HEK293 (cell line): ENCODE data around the gene VTN.
A peak's percentile ranks its signal among the peaks of the same experiment; 100 is the strongest.

ENCODE experiments used
- CTCF ChIA-PET: fragments of 350-600 bp; formaldehyde crosslinking; extraction: SDS; loops from one replicate; lab custom pipeline; 2021; ENCODE audit warnings: antibody characterized with exemption; lab: Yijun Ruan, JAX
- POLR2A ChIA-PET: fragments of 300-600 bp; formaldehyde crosslinking; extraction: SDS; loops from one replicate; lab custom pipeline; 2020; ENCODE audit warnings: antibody characterized with exemption, inconsistent platforms; lab: Yijun Ruan, JAX
- H3K27ac ChIP-seq: fragments of 200-500 bp; sonication (Bioruptor generic); 2 replicates; pipeline ENCODE4 v1.5.1; 2014; ENCODE audit warnings: low read depth, low read length, control low read depth, inconsistent platforms; ENCODE audit errors: extremely low read depth
- H3K36me3 ChIP-seq, 2 experiments: fragments of 200-500 bp in 1 of 2; sonication (Bioruptor generic) in 1 of 2; 1 replicate in 1 of 2; 2 replicates in 1 of 2; pipeline ENCODE4 v1.5.1; 2014 to 2017; ENCODE audit warnings: inconsistent platforms in 2 of 2, low read length in 2 of 2; ENCODE audit not compliant: control insufficient read depth in 2 of 2, insufficient read depth in 1 of 2
- H3K4me1 ChIP-seq: fragments of 200-500 bp; sonication (Bioruptor generic); 2 replicates; pipeline ENCODE4 v1.5.1; 2014; ENCODE audit warnings: mild to moderate bottlenecking, low read length, inconsistent platforms; ENCODE audit not compliant: control insufficient read depth, insufficient read depth
- H3K4me3 ChIP-seq: 2 replicates; pipeline ENCODE4 v1.5.1; 2011; ENCODE audit warnings: low read depth, mild to moderate bottlenecking, control low read depth, low read length, moderate library complexity
- H3K9me3 ChIP-seq: fragments of 200-500 bp; sonication (Bioruptor generic); 2 replicates; pipeline ENCODE4 v1.5.1; 2014; ENCODE audit warnings: low read depth, low read length, inconsistent platforms; ENCODE audit not compliant: control insufficient read depth, insufficient read depth
- BCL11A ChIP-seq: fragments of 450-650 bp; formaldehyde crosslinking; IDR thresholded peaks from 2 replicates; pipeline ENCODE4 v1.5.1; 2016; ENCODE audit warnings: low read depth, missing biosample characterization, missing genetic modification characterization
- BCL11B ChIP-seq: fragments of 450-650 bp; formaldehyde crosslinking; IDR thresholded peaks from 2 replicates; pipeline ENCODE4 v1.5.1; 2016; ENCODE audit warnings: low read depth, missing biosample characterization, missing genetic modification characterization
- FEZF1 ChIP-seq: fragments of 450-650 bp; formaldehyde crosslinking; IDR thresholded peaks from 2 replicates; pipeline ENCODE4 v1.5.1; 2016; ENCODE audit warnings: missing biosample characterization, missing genetic modification characterization
- IKZF3 ChIP-seq: fragments of 450-650 bp; IDR thresholded peaks from 2 replicates; pipeline ENCODE4 v1.5.0; 2018; ENCODE audit warnings: missing biosample characterization, mild to moderate bottlenecking, missing genetic modification characterization, moderate library complexity
- KLF1 ChIP-seq: fragments of 450-650 bp; formaldehyde crosslinking; IDR thresholded peaks from 2 replicates; pipeline ENCODE4 v1.5.1; 2016; ENCODE audit warnings: missing biosample characterization, missing genetic modification characterization
- KLF7 ChIP-seq: fragments of 450-650 bp; formaldehyde crosslinking; IDR thresholded peaks from 2 replicates; pipeline ENCODE4 v1.5.1; 2016; ENCODE audit warnings: missing biosample characterization, missing genetic modification characterization, borderline replicate concordance
- PRDM1 ChIP-seq: fragments of 450-650 bp; formaldehyde crosslinking; IDR thresholded peaks from 2 replicates; pipeline ENCODE4; 2016; ENCODE audit warnings: missing biosample characterization, missing genetic modification characterization
- SP7 ChIP-seq: fragments of 450-650 bp; formaldehyde crosslinking; IDR thresholded peaks from 2 replicates; pipeline ENCODE4 v1.5.1; 2016; ENCODE audit warnings: missing biosample characterization, missing genetic modification characterization
- TCF7L2 ChIP-seq: IDR thresholded peaks from 2 replicates; pipeline ENCODE4 v1.6.1; 2011; ENCODE audit warnings: low read depth, mild to moderate bottlenecking, inconsistent platforms, low read length, moderate library complexity, borderline replicate concordance
- WT1 ChIP-seq: fragments of 450-650 bp; formaldehyde crosslinking; IDR thresholded peaks from 2 replicates; pipeline ENCODE4 v1.5.1; 2016; ENCODE audit warnings: missing biosample characterization, missing genetic modification characterization
- YY1 ChIP-seq: fragments of 450-650 bp; formaldehyde crosslinking; IDR thresholded peaks from 2 replicates; pipeline ENCODE4 v1.5.1; 2018; ENCODE audit warnings: missing biosample characterization, missing genetic modification characterization
- ZFP37 ChIP-seq: fragments of 450-650 bp; formaldehyde crosslinking; IDR thresholded peaks from 2 replicates; pipeline ENCODE4 v1.5.1; 2016; ENCODE audit warnings: missing biosample characterization, missing genetic modification characterization
- ZNF132 ChIP-seq: fragments of 450-650 bp; formaldehyde crosslinking; IDR thresholded peaks from 2 replicates; pipeline ENCODE4 v1.5.1; 2017; ENCODE audit warnings: missing biosample characterization, missing genetic modification characterization, borderline replicate concordance
- ZNF140 ChIP-seq: fragments of 450-650 bp; formaldehyde crosslinking; IDR thresholded peaks from 2 replicates; pipeline ENCODE4 v1.5.1; 2016; ENCODE audit warnings: missing biosample characterization, missing genetic modification characterization
- ZNF221 ChIP-seq: fragments of 450-650 bp; formaldehyde crosslinking; IDR thresholded peaks from 2 replicates; pipeline ENCODE4 v1.5.1; 2017; ENCODE audit warnings: missing biosample characterization, missing genetic modification characterization, borderline replicate concordance
- ZNF426 ChIP-seq: fragments of 450-650 bp; formaldehyde crosslinking; IDR thresholded peaks from 2 replicates; pipeline ENCODE4 v1.5.1; 2017; ENCODE audit warnings: missing biosample characterization, missing genetic modification characterization, mild to moderate bottlenecking, inconsistent platforms, moderate library complexity
- ZNF521 ChIP-seq: fragments of 450-650 bp; formaldehyde crosslinking; IDR thresholded peaks from 2 replicates; pipeline ENCODE4 v1.5.1; 2017; ENCODE audit warnings: missing biosample characterization, mild to moderate bottlenecking, missing genetic modification characterization
- ZNF555 ChIP-seq: fragments of 450-650 bp; formaldehyde crosslinking; conservative IDR thresholded peaks from 2 replicates; pipeline ENCODE4 v1.5.1; 2017; ENCODE audit warnings: missing biosample characterization, mild to moderate bottlenecking, missing genetic modification characterization, inconsistent platforms
- ZNF623 ChIP-seq: fragments of 450-650 bp; formaldehyde crosslinking; IDR thresholded peaks from 2 replicates; pipeline ENCODE4 v1.5.1; 2016; ENCODE audit warnings: missing biosample characterization, missing genetic modification characterization
- ZNF629 ChIP-seq: fragments of 450-650 bp; formaldehyde crosslinking; IDR thresholded peaks from 2 replicates; pipeline ENCODE4 v1.5.1; 2017; ENCODE audit warnings: missing biosample characterization, missing genetic modification characterization
- TF ChIP-seq, protein P1 (sequence below): sonication (generic); formaldehyde crosslinking; IDR thresholded peaks from 2 replicates; pipeline ENCODE4 v1.8.1; 2022; ENCODE audit warnings: mild to moderate bottlenecking, moderate library complexity, missing genetic modification reagents
- TF ChIP-seq, protein P2 (sequence below): fragments of 450-650 bp; formaldehyde crosslinking; IDR thresholded peaks from 2 replicates; pipeline ENCODE4 v1.5.1; 2016; ENCODE audit warnings: missing biosample characterization, missing genetic modification characterization, borderline replicate concordance
- TF ChIP-seq, protein P3 (sequence below): fragments of 450-650 bp; formaldehyde crosslinking; conservative IDR thresholded peaks from 2 replicates; pipeline ENCODE4 v1.5.1; 2016; ENCODE audit warnings: low read depth, missing biosample characterization, missing genetic modification characterization

VTN gene

DNA sequence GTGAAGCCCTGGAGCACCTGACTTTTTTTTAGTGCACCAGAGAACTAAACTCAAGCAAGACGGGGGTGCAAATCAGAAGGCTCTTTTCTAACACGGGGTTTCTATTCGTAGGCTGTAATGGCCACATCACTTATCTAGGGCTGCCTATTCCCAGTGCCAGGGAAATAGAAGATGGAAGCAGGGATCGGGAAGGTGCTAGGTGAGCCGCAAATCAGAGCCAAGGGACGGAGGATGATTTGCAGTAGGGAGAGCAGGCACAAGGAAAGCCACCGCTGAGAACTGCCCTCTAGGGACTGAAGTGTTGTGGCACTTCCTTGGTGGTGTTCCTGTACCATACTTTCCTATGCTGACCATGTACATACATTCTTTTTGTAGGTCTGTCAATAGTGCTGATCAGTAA is 43.7 kb upstream of the VTN start (continued):
- TF ChIP-seq, protein P1, sequence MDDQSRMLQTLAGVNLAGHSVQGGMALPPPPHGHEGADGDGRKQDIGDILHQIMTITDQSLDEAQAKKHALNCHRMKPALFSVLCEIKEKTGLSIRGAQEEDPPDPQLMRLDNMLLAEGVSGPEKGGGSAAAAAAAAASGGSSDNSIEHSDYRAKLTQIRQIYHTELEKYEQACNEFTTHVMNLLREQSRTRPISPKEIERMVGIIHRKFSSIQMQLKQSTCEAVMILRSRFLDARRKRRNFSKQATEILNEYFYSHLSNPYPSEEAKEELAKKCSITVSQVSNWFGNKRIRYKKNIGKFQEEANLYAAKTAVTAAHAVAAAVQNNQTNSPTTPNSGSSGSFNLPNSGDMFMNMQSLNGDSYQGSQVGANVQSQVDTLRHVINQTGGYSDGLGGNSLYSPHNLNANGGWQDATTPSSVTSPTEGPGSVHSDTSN (CRISPR knock-in tag): no peak
- no peak for TF ChIP-seq BCL11A (tag by site-specific recombination)
- no peak for TF ChIP-seq ZNF426 (tag by site-specific recombination)
- TF ChIP-seq FEZF1: no peak
- TF ChIP-seq YY1 (tag by site-specific recombination): no peak
- no peak for TF ChIP-seq SP7 (tag by site-specific recombination)
- no peak for TF ChIP-seq KLF7 (tag by site-specific recombination)
- TF ChIP-seq, protein P2, sequence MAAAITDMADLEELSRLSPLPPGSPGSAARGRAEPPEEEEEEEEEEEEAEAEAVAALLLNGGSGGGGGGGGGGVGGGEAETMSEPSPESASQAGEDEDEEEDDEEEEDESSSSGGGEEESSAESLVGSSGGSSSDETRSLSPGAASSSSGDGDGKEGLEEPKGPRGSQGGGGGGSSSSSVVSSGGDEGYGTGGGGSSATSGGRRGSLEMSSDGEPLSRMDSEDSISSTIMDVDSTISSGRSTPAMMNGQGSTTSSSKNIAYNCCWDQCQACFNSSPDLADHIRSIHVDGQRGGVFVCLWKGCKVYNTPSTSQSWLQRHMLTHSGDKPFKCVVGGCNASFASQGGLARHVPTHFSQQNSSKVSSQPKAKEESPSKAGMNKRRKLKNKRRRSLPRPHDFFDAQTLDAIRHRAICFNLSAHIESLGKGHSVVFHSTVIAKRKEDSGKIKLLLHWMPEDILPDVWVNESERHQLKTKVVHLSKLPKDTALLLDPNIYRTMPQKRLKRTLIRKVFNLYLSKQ (tag by site-specific recombination): no peak
- TF ChIP-seq, protein P3, sequence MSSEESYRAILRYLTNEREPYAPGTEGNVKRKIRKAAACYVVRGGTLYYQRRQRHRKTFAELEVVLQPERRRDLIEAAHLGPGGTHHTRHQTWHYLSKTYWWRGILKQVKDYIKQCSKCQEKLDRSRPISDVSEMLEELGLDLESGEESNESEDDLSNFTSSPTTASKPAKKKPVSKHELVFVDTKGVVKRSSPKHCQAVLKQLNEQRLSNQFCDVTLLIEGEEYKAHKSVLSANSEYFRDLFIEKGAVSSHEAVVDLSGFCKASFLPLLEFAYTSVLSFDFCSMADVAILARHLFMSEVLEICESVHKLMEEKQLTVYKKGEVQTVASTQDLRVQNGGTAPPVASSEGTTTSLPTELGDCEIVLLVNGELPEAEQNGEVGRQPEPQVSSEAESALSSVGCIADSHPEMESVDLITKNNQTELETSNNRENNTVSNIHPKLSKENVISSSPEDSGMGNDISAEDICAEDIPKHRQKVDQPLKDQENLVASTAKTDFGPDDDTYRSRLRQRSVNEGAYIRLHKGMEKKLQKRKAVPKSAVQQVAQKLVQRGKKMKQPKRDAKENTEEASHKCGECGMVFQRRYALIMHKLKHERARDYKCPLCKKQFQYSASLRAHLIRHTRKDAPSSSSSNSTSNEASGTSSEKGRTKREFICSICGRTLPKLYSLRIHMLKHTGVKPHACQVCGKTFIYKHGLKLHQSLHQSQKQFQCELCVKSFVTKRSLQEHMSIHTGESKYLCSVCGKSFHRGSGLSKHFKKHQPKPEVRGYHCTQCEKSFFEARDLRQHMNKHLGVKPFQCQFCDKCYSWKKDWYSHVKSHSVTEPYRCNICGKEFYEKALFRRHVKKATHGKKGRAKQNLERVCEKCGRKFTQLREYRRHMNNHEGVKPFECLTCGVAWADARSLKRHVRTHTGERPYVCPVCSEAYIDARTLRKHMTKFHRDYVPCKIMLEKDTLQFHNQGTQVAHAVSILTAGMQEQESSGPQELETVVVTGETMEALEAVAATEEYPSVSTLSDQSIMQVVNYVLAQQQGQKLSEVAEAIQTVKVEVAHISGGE (tag by site-specific recombination): no peak
- TF ChIP-seq, all 188 proteins: peak for 0

DNA sequence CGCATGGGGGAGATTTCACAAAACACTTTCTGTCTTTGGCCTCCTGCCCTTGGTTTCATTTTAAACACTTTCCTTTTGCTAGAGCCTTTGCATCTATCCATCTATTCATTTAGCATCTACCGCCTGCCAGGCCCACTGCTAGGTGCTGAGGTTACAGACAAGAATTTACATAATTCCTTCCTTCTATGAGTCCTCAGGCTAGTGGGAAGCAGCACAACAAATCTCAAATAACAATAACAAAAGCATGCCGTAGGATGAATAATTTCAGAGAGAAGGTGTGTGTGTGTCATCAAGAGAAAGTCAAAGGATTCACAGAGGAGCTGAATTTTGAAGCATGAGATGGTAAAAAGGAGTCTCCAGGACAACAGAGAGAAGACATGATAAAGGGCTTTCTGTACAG is 42.0 kb upstream of the VTN start:
- ChIA-PET POLR2A (no interaction called here), CTCF (interaction anchor here (0.5 kb wide), 1 partner anchor 107 kb away, joined by 3 read pairs; no protein-coding TSS in a partner anchor)
- Histone ChIP-seq H3K4me1 (no peaks in the 10 kb centered on the region), H3K9me3 (no peaks in the 10 kb centered on the region), H3K27ac (no peak overlapping the region), H3K4me3 (no peak overlapping the region)
- TF ChIP-seq PRDM1 (tag by site-specific recombination) (0 out of 2 replicates have a peak, but pooled peaks have one; percentile 24), ZFP37 (no peak)
- TF ChIP-seq, all 188 proteins: peak for 1
- no peaks in the 10 kb centered on the region for H3K36me3 ChIP-seq

DNA sequence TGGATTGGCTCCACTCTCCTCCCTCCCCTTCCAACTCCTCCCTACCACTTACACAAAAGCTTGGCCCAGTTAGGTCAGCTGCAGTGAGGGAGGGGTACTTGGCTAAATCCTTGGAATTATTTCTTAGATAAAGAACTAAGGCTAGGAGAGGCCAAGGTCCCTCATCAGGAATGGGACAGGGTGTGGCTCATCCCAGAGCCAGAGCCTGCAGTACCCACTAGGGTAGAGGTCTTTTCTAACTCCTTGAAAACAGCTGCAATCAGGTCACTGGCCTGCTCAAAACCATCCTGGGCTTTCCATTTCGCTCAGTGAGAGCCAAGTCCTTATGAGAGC is 37.8 kb upstream of the VTN start:
- Histone ChIP-seq H3K27ac (peak overlapping the region; percentile 35; the same call in 1 of the 2 replicates), H3K4me1 (no peaks in the 10 kb centered on the region), H3K36me3 (peaks cover 4 to 17% of the 10 kb centered on the region in 2 experiments; a peak in 1 of 3 replicates), H3K4me3 (no peak overlapping the region), H3K9me3 (no peaks in the 10 kb centered on the region)
- POLR2A ChIA-PET: interaction anchor here (0.6 to 1.6 kb wide), 5 partner anchors 8 to 995 kb away, joined by 3 to 7 read pairs (median 6); partner anchors contain the start of genes IFT20, POLDIP2 and TNFAIP1
- CTCF ChIA-PET: interaction anchor here (1.4 to 2.9 kb wide), 4 partner anchors 9 to 176 kb away, joined by 3 to 41 read pairs (median 5); no protein-coding TSS in a partner anchor
- TF ChIP-seq ZNF426 (tag by site-specific recombination) (no peak), KLF1 (tag by site-specific recombination) (no peak), TCF7L2 (no peak), IKZF3 (tag by site-specific recombination) (no peak), ZNF623 (tag by site-specific recombination) (no peak), ZNF221 (no peak), ZNF555 (tag by site-specific recombination) (no peak), WT1 (tag by site-specific recombination) (peak; percentile 12; the same call in 1 of the 2 replicates), ZNF140 (tag by site-specific recombination) (no peak), ZNF521 (tag by site-specific recombination) (no peak), ZNF132 (tag by site-specific recombination) (no peak), BCL11B (no peak), ZNF629 (tag by site-specific recombination) (0 out of 2 replicates have a peak, but pooled peaks have one; percentile 5)
